CD4-positive, alpha-beta T cell treated with Interleukin-12 subunit alpha and Interleukin-12 subunit beta, for 1 hour (primary cell): Measurements from ENCODE around the gene SLC35A4.
"Not testable (repeated sequence)": the region's sequence is repeated elsewhere in the genome, so short reads cannot be mapped to it uniquely, and the experiment has no call there.

Experiments
- DNase-seq: peaks from one replicate; pipeline ENCODE4 v3.0.0-alpha.2; 2020

SLC35A4 gene

DNA sequence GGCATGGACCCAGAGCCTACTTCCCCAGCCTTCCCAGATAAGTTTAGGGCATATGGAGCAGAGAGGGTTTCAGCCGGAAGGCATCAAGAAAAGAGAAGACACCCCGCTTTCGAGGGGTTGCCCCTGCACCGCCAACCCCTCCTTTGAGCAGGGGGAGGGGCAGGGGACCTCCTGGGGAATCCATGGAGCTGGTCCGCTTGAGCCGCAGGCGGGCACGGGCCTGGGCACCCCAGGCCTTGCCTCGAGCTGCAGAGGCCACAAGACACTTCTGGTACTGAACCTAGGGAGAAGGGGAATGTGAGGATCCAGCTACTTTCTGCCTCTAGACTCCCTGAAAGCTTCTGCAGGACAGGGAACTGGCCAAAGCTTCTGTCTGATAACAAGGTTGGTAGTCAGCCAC is 6.1 kb upstream of the SLC35A4 start:
- DNase-seq: no peak

DNA sequence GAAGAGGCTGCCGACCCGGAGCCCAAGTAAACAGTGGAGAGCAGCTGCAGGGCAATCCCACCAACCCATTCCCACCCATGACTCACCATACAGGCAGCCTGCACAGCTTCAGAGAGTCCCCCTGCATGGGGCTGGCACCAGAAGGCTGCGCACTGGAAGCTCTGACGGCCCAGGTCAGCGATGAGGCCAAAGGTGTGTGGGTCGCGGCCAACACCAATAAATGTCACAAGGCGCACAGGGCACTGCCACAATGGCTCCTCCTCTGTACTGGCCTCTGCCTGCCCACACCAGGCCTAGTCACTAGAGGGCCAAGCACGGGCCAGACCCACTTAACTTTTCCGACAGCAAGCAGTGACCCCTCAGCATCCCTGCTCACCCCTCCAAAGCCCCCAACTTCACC is 4.4 kb upstream of the SLC35A4 start:
- DNase-seq: no peak

GRCh38 chr5:140561753-140562523 is 2.7 kb upstream of the SLC35A4 start:
- no peak for DNase-seq

GRCh38 chr5:140563596-140563995 is 1.0 kb upstream of the SLC35A4 start:
- no peak for DNase-seq

- no peak for DNase-seq
These were observed 574 bp downstream of the SLC35A4 start for GRCh38 chr5:140565024-140565779.

GRCh38 chr5:140565780-140566095 is 1.1 kb downstream of the SLC35A4 start:
- DNase-seq: no peak

- no peak for DNase-seq
These were observed 2.0 kb downstream of the SLC35A4 start for GRCh38 chr5:140566665-140567064.

DNA sequence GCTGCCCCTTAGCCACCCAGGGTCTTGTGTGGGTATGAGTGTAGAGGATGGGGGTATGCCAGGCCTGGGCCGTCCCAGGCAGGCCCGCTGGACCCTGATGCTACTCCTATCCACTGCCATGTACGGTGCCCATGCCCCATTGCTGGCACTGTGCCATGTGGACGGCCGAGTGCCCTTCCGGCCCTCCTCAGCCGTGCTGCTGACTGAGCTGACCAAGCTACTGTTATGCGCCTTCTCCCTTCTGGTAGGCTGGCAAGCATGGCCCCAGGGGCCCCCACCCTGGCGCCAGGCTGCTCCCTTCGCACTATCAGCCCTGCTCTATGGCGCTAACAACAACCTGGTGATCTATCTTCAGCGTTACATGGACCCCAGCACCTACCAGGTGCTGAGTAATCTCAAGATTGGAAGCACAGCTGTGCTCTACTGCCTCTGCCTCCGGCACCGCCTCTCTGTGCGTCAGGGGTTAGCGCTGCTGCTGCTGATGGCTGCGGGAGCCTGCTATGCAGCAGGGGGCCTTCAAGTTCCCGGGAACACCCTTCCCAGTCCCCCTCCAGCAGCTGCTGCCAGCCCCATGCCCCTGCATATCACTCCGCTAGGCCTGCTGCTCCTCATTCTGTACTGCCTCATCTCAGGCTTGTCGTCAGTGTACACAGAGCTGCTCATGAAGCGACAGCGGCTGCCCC is 2.6 kb downstream of the SLC35A4 start:
- DNase-seq: no peak

- no peak for DNase-seq
These were observed 3.2 kb downstream of the SLC35A4 start for GRCh38 chr5:140567871-140568270.

DNA sequence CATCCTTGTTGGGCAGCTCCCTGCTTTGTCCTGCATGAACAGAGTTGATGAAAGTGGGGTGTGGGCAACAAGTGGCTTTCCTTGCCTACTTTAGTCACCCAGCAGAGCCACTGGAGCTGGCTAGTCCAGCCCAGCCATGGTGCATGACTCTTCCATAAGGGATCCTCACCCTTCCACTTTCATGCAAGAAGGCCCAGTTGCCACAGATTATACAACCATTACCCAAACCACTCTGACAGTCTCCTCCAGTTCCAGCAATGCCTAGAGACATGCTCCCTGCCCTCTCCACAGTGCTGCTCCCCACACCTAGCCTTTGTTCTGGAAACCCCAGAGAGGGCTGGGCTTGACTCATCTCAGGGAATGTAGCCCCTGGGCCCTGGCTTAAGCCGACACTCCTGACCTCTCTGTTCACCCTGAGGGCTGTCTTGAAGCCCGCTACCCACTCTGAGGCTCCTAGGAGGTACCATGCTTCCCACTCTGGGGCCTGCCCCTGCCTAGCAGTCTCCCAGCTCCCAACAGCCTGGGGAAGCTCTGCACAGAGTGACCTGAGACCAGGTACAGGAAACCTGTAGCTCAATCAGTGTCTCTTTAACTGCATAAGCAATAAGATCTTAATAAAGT is 3.9 kb downstream of the SLC35A4 start:
- DNase-seq: no peak

DNA sequence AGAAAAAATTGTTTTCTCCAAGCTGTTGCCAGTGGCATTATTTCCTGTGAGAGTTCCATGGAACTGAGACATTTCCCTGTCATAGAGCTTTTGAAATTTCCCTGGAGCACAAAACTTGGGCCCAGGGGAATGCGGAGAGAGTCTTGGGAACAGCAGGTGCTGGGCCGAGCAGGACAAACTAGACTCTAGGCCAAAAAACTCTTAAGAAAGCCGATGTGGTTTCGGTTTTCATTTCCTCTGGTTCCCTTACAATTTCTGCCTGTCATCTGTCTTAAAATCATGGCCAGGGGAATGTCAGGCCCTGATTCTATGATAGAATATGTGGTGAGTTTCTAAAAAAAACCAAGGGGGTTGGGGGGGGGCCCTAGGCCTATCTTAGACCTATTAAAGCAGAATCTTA is 4.6 kb downstream of the SLC35A4 start:
- DNase-seq: peak; percentile 29

GRCh38 chr5:140570058-140570457 is 5.4 kb downstream of the SLC35A4 start:
- no peak for DNase-seq

- DNase-seq: no peak
These were observed 5.9 kb downstream of the SLC35A4 start for GRCh38 chr5:140570488-140570887.

DNA sequence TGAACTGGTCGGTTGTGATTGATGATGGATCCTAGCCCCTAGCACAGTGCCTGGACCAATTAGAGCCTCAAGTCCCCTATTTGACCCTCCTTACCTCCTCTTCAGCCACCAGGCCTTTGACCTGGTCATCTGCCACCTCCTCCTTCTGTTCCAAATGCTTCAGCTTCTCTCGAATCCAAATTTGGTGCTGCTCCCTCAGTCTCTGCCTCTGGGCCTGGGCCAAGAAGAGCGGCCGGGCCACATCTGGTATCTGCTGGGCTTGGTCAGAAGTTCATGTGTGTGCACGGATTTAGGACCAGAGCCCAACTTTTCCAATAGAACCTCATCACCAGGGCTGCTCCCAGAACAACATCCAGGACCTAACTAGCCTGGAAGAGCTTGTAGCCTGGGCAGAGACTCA is 6.5 kb downstream of the SLC35A4 start:
- no peak for DNase-seq

- DNase-seq: no peak
These were observed 9.1 kb downstream of the SLC35A4 start for GRCh38 chr5:140573683-140574082.

DNA sequence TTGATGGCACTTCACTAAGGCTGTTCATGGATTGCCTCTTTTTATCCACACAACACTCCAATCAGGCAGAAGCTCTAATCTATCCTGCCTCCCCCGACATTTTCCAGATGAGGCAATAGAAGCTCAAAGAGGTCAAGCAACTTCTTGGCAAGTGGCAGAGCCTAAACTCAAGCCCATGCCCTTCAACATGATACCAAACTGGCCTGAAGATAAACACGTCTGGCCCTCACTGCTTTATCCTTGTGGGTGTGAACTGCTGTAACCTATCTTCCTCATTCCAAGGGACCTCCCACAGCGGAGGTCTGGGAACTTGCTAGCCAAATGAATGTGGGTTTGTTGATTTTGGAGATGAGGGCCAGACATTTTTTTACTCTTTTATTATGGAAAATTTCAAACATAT is 9.5 kb downstream of the SLC35A4 start:
- no peak for DNase-seq

- no peak for DNase-seq
These were observed 10.7 kb downstream of the SLC35A4 start for GRCh38 chr5:140575309-140575708.

DNA sequence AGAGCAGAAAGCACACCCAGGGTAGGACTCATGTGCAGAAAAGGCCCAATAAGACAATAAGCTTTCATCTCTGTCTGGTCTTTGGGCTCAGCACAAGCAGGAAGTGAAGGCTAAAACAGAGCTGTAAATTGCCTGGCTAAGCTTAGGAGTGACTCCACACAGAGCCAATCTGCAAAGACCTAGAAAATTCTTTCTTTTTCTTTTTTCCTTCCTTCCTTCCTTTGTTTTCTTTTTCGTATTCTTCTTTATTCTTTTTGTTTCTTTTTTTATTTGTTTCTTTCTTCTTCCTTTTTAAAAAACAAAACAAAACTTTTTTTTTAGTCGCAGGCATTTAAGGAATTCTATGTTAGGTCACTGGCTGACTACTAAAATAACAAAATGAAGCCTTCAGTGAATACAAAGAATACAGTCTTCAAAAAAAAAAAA is 12.2 kb downstream of the SLC35A4 start:
- DNase-seq: no peak

- not testable (repeated sequence) for DNase-seq
These were observed 14.6 kb downstream of the SLC35A4 start for GRCh38 chr5:140579188-140579747.

GRCh38 chr5:140587495-140587894 is 22.9 kb downstream of the SLC35A4 start:
- DNase-seq: no peak

DNA sequence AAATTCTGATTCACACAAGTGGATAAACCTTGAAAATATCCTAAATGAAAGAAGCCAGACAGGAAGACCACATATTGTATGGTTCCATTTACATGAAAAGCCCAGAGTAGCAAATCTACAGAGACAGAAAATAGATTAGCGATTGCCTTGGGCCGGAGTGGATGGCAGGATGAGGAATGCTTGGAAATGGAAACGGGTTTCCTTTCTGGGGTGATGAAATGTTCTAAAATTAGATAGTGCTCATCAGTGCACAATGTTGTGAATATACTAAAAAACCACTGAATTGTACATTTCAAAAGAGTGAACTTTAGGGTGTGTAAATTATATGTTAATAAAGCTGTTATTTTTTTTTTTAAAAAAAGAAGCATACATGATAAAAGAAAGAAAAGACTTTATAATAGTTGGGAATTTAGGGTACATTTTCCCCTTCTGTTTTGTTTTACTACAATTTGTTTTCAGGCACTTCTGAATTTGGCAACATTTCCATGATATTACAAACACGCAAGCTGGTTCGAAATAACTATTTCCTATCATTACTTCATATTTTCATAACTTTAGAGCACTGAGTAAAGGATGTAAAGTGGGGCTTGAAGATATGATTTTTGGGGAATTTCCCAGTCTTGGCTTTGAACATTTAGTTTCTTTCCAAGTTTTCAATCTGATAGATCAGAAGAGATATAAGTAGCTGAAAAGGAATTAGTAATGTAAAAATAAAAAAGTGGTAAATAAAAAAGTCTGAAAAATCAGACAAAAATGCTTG is 23.9 kb downstream of the SLC35A4 start:
- no peak for DNase-seq

DNA sequence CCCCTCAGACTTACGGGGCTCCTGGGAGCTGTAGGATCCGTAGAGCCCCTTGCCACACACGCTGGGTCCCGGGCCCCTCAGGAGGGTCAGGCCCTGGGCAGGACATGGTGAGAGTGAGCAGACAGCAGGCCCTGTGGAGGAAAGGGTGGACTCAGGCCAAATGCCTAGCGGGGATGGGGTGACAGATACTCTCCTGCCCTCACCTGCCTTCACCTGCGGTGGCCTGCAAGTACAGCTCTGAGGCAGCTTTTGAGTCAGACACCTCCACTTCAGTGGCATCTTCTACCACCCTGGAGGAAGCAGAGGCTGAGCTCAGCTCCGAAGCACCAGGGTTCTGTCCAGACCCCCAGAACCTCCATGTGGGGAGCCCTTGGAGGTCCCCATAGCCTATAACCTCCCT is 26.2 kb downstream of the SLC35A4 start:
- no peak for DNase-seq
